Body of pancreas (tissue), 4 donors: ENCODE results near the gene NEU3. TPM values are rescaled to one million over a fixed set of nuclear protein-coding genes. Genes with fewer than 3 reads are reported as not detected.
"Not testable (repeated sequence)": the region's sequence is repeated elsewhere in the genome, so short reads cannot be mapped to it uniquely, and the experiment has no call there.

ENCODE experiments used
- ATAC-seq: fragments of 150-250 bp; one replicate; pipeline ENCODE4 v1.9.1; 2016
- DNase-seq, 4 donors: peaks; one replicate each; pipeline ENCODE4 v3.0.0-alpha.2; 2019
- H3K27ac ChIP-seq, 4 donors: fragments of 200-600 bp; sonication (generic); 1 replicate in 3 of 4; 2 replicates in 1 of 4; pipeline versions ENCODE4 v1.5.1 to v1.6.1; 2016 to 2019; ENCODE audit warnings: mild to moderate bottlenecking in 1 of 4, mixed read lengths in 1 of 4, moderate library complexity in 1 of 4
- H3K27me3 ChIP-seq, 2 donors: fragments of 200-600 bp; sonication (generic); one replicate each; pipeline ENCODE4 v1.6.0; 2016; ENCODE audit warnings: mild to moderate bottlenecking in 1 of 2
- H3K36me3 ChIP-seq, 2 donors: fragments of 200-600 bp; sonication (generic); replicated peaks in 1 of 2; 2 replicates each; pipeline ENCODE4 v1.5.1; 2016; ENCODE audit warnings: low read depth in 2 of 2; ENCODE audit not compliant: insufficient read depth in 1 of 2
- H3K4me1 ChIP-seq: fragments of 200-600 bp; sonication (generic); one replicate; pipeline ENCODE4 v1.6.0; 2016
- H3K4me3 ChIP-seq, 2 donors: fragments of 200-600 bp; sonication (generic); 1 replicate in 1 of 2; 2 replicates in 1 of 2; pipeline ENCODE4 v1.5.1; 2016 to 2019
- H3K9me3 ChIP-seq, 3 donors: fragments of 200-600 bp; sonication (generic); 1 replicate in 2 of 3; 2 replicates in 1 of 3; pipeline ENCODE4 v1.5.1; 2016
- POLR2A ChIP-seq, 3 donors: fragments of 450-650 bp; IDR thresholded peaks; one replicate each; pipeline ENCODE4 v1.6.1; 2016; ENCODE audit warnings: antibody characterized with exemption in 3 of 3, mild to moderate bottlenecking in 2 of 3
- WGBS, 2 donors: methylation state at CpG; one replicate each; pipeline ENCODE4 v1.1.5; 2017; 5-methylcytosine and 5-hydroxymethylcytosine counted together
- intact Hi-C: fragments of 100-400 bp; cut with DNase I; formaldehyde crosslinking; loops from one replicate; pipeline ENCODE4 v1.15.1; 2023
- total RNA-seq, 2 donors: library from RNA; depleted of rRNA; stranded (reverse); fragments of >200 nt; gene quantifications; one replicate each; pipeline ENCODE4 v1.1.0, GENCODE V29; 2016
- TF ChIP-seq, protein P1 (sequence below), 7 experiments: fragments of 450-650 bp in 4 of 7; fragments of 200-600 bp in 3 of 7; sonication (generic) in 3 of 7; IDR thresholded peaks; one replicate each; pipeline ENCODE4 v1.5.1; 2016 to 2019; ENCODE audit warnings: antibody characterized with exemption in 7 of 7

Gene NEU3
- total RNA-seq, 2 donors from 2014 or later, result 1.6 to 8.6 TPM

- Histone ChIP-seq H3K36me3 (no peaks in the 10 kb centered on the region), H3K27me3 (no peaks in the 10 kb centered on the region), H3K9me3 (no peaks in the 10 kb centered on the region), H3K4me1 (peaks cover 22% of the 10 kb centered on the region), H3K4me3 (peak overlapping the region; percentile 71 to 86), H3K27ac (peak overlapping the region; percentile 71 to 86 (median 79))
- TF ChIP-seq, protein P1, sequence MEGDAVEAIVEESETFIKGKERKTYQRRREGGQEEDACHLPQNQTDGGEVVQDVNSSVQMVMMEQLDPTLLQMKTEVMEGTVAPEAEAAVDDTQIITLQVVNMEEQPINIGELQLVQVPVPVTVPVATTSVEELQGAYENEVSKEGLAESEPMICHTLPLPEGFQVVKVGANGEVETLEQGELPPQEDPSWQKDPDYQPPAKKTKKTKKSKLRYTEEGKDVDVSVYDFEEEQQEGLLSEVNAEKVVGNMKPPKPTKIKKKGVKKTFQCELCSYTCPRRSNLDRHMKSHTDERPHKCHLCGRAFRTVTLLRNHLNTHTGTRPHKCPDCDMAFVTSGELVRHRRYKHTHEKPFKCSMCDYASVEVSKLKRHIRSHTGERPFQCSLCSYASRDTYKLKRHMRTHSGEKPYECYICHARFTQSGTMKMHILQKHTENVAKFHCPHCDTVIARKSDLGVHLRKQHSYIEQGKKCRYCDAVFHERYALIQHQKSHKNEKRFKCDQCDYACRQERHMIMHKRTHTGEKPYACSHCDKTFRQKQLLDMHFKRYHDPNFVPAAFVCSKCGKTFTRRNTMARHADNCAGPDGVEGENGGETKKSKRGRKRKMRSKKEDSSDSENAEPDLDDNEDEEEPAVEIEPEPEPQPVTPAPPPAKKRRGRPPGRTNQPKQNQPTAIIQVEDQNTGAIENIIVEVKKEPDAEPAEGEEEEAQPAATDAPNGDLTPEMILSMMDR (IDR thresholded peaks at IDR 0.05), result no peak
- TF ChIP-seq POLR2A (IDR thresholded peaks at IDR 0.05), result no peak
- ATAC-seq, result no peak
- no peak for DNase-seq
- WGBS, 2 donors, result 1 to 3% methylated on average over 8 of the region's 8 CpGs
- intact Hi-C loops, result no loop called here
These were observed 516 bp downstream of the NEU3 start for GRCh38 chr11:74989260-74989638.

DNA sequence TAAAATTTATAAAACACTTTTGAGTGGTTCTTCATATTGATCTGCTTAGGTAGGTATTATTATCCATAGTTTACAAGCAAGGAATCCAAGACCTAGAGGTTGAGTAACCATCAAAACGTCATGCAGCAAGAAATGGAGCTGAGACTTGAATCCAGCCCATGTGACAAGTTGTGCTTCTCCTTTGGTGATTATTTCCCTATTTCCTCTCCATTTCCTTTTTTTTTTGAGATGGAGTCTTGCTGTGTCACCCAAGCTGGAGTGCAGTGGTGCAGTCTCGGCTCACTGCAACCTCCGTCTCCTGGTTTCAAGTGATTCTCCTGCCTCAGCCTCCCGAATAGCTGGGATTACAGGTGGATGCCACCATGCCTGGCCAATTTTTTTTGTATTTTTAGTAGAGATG, 1.4 kb downstream of the NEU3 start:
- H3K36me3 ChIP-seq, H3K27me3 ChIP-seq, H3K9me3 ChIP-seq, H3K4me3 ChIP-seq, ATAC-seq, H3K27ac ChIP-seq, intact Hi-C loops: not testable (repeated sequence)
- peaks cover 22% of the 10 kb centered on the region for H3K4me1 ChIP-seq
- 81 to 91% methylated on average over 4 of the region's 4 CpGs for WGBS, 2 donors
- peak in 1 of 4 donors; percentile 10 for DNase-seq

DNA sequence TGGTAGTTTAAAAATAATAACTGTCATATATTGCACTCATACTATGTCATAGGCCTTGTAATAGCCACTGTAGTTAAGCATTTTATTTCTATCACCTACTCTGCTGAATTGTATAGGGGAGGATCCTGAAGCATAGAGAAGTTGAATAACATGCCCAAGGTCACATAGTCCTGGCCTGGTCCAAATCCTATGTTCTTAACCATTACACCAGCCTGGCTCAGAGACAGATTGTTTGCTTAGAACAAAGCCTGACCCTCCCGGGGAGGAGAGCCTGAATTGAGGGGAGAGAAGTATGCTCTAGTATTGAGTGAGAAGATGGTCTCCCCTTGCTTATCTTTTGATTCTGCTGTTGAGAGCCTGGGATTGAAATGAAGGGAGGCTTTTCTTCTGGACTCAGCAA, 2.2 kb downstream of the NEU3 start:
- no peak for ATAC-seq
- H3K36me3 ChIP-seq, result peaks cover 0 to 3% of the 10 kb centered on the region in 2 donors
- TF ChIP-seq POLR2A (IDR thresholded peaks at IDR 0.05), result no peak
- TF ChIP-seq, protein P1 (IDR thresholded peaks at IDR 0.05), result no peak
- peaks cover 22% of the 10 kb centered on the region for H3K4me1 ChIP-seq
- H3K4me3 ChIP-seq, result no peak overlapping the region
- intact Hi-C loops, result no loop called here
- H3K27ac ChIP-seq, result no peak overlapping the region
- DNase-seq, result no peak
- WGBS, 2 donors, result 9 to 13% methylated on average over 1 of the region's 1 CpG
- no peaks in the 10 kb centered on the region for H3K27me3 ChIP-seq
- no peaks in the 10 kb centered on the region for H3K9me3 ChIP-seq

DNA sequence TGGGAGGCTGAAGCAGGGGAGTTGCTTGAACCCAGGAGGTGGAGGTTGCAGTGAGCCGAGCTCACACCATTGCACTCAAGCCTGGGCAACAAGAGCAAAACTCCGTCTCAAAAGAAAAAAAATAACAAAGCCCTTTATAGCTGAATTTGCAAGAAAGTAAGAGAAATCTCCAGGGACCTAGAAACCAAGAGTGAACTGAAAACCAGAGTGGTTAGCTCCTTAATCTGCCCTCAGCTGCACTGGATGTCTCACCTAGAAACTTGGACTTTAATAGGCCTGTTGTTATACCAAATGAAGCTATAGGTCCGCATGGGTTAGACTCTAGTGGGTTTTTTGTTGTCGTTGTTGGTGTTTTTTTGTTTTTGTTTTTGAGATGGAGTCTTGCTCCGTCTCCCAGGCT, 4.1 kb downstream of the NEU3 start:
- H3K27ac ChIP-seq, result no peak overlapping the region
- intact Hi-C loops, result no loop called here
- 90 to 95% methylated on average over 5 of the region's 5 CpGs for WGBS, 2 donors
- peaks cover 0 to 3% of the 10 kb centered on the region in 2 donors for H3K36me3 ChIP-seq
- TF ChIP-seq POLR2A (IDR thresholded peaks at IDR 0.05), result no peak
- TF ChIP-seq, protein P1 (IDR thresholded peaks at IDR 0.05), result no peak
- no peak for DNase-seq
- no peak overlapping the region for H3K4me3 ChIP-seq
- H3K9me3 ChIP-seq, result no peaks in the 10 kb centered on the region
- ATAC-seq, result no peak
- peaks cover 22% of the 10 kb centered on the region for H3K4me1 ChIP-seq
- no peaks in the 10 kb centered on the region for H3K27me3 ChIP-seq

- intact Hi-C loops, result no loop called here
- TF ChIP-seq, protein P1 (IDR thresholded peaks at IDR 0.05), result no peak
- no peak for TF ChIP-seq POLR2A (IDR thresholded peaks at IDR 0.05)
These were observed 12.2 kb downstream of the NEU3 start for GRCh38 chr11:75000975-75001354.

More at GRCh38 chr11:75000975-75001354, 12.2 kb downstream of the NEU3 start:
- Histone ChIP-seq H3K9me3 (no peaks in the 10 kb centered on the region), H3K27me3 (no peaks in the 10 kb centered on the region), H3K36me3 (peaks cover 0 to 6% of the 10 kb centered on the region in 2 donors), H3K27ac (no peak overlapping the region), H3K4me3 (no peak overlapping the region), H3K4me1 (no peaks in the 10 kb centered on the region)
- no peak for ATAC-seq
- no peak for DNase-seq
- 89 to 92% methylated on average over 3 of the region's 3 CpGs for WGBS, 2 donors
